ES-I3 (cell line): Measurements from ENCODE around the gene FMO2.

Source experiments
- H3K36me3 ChIP-seq: 2 replicates; pipeline ENCODE4 v1.6.1; 2013; ENCODE audit warnings: mild to moderate bottlenecking, low read length, control low read depth, moderate library complexity; ENCODE audit not compliant: insufficient read depth
- H3K4me1 ChIP-seq: 2 replicates; pipeline ENCODE4 v1.6.1; 2013; ENCODE audit warnings: mild to moderate bottlenecking, control low read depth, low read length; ENCODE audit not compliant: insufficient read depth
- H3K9ac ChIP-seq: 2 replicates; pipeline ENCODE4 v1.6.1; 2013; ENCODE audit warnings: low read depth, mild to moderate bottlenecking, low read length, moderate library complexity
- H3K9me3 ChIP-seq: 2 replicates; pipeline ENCODE4 v1.6.1; 2013; ENCODE audit warnings: mild to moderate bottlenecking, low read length, moderate library complexity; ENCODE audit not compliant: control insufficient read depth, insufficient read depth

Gene FMO2

GRCh38 chr1:171196351-171196750, 11.3 kb downstream of the FMO2 start:
- no peaks in the 10 kb centered on the region for H3K4me1 ChIP-seq
- no peak overlapping the region for H3K9ac ChIP-seq
- H3K9me3 ChIP-seq = no peaks in the 10 kb centered on the region

GRCh38 chr1:171198081-171198480, 13.0 kb downstream of the FMO2 start:
- Histone ChIP-seq H3K4me1 (no peaks in the 10 kb centered on the region), H3K9ac (no peak overlapping the region), H3K36me3 (no peaks in the 10 kb centered on the region), H3K9me3 (no peaks in the 10 kb centered on the region)

More at GRCh38 chr1:171196351-171196750, 11.3 kb downstream of the FMO2 start:
- H3K36me3 ChIP-seq = no peaks in the 10 kb centered on the region

- H3K4me1 ChIP-seq = no peaks in the 10 kb centered on the region
- H3K9ac ChIP-seq = no peak overlapping the region
- no peaks in the 10 kb centered on the region for H3K9me3 ChIP-seq
- no peaks in the 10 kb centered on the region for H3K36me3 ChIP-seq
Observed at GRCh38 chr1:171204296-171204695, 19.2 kb downstream of the FMO2 start.

- Histone ChIP-seq H3K36me3 (no peaks in the 10 kb centered on the region), H3K4me1 (peaks cover 6% of the 10 kb centered on the region), H3K9ac (no peak overlapping the region), H3K9me3 (no peaks in the 10 kb centered on the region)
Observed at GRCh38 chr1:171206204-171206977, 21.3 kb downstream of the FMO2 start.

GRCh38 chr1:171206978-171207355, 21.9 kb downstream of the FMO2 start:
- no peak overlapping the region for H3K9ac ChIP-seq
- peaks cover 6% of the 10 kb centered on the region for H3K4me1 ChIP-seq
- H3K36me3 ChIP-seq = no peaks in the 10 kb centered on the region
- H3K9me3 ChIP-seq = no peaks in the 10 kb centered on the region

- Histone ChIP-seq H3K36me3 (no peaks in the 10 kb centered on the region), H3K9me3 (no peaks in the 10 kb centered on the region), H3K4me1 (peaks cover 6% of the 10 kb centered on the region), H3K9ac (no peak overlapping the region)
Observed at GRCh38 chr1:171207377-171207776, 22.3 kb downstream of the FMO2 start.

GRCh38 chr1:171210355-171210754, 25.3 kb downstream of the FMO2 start:
- Histone ChIP-seq H3K9me3 (no peaks in the 10 kb centered on the region), H3K4me1 (peaks cover 6% of the 10 kb centered on the region), H3K9ac (no peak overlapping the region; the same call in 1 of the 2 replicates), H3K36me3 (no peaks in the 10 kb centered on the region)

- H3K9ac ChIP-seq = no peak overlapping the region
- no peaks in the 10 kb centered on the region for H3K36me3 ChIP-seq
- peaks cover 6% of the 10 kb centered on the region for H3K4me1 ChIP-seq
- H3K9me3 ChIP-seq = no peaks in the 10 kb centered on the region
Observed at GRCh38 chr1:171212607-171213351, 27.7 kb downstream of the FMO2 start.

- Histone ChIP-seq H3K9me3 (no peaks in the 10 kb centered on the region), H3K36me3 (no peaks in the 10 kb centered on the region), H3K4me1 (peaks cover 12% of the 10 kb centered on the region), H3K9ac (no peak overlapping the region)
Observed at GRCh38 chr1:171213559-171214454, 28.7 kb downstream of the FMO2 start.

- Histone ChIP-seq H3K9ac (no peak overlapping the region), H3K36me3 (no peaks in the 10 kb centered on the region), H3K9me3 (no peaks in the 10 kb centered on the region), H3K4me1 (peaks cover 28% of the 10 kb centered on the region)
Observed at GRCh38 chr1:171217658-171218443, 32.8 kb downstream of the FMO2 start.

- Histone ChIP-seq H3K9ac (no peak overlapping the region), H3K9me3 (no peaks in the 10 kb centered on the region), H3K36me3 (no peaks in the 10 kb centered on the region), H3K4me1 (peaks cover 33% of the 10 kb centered on the region)
Observed at GRCh38 chr1:171218661-171219060, 33.6 kb downstream of the FMO2 start.

- peak overlapping the region; percentile 59; the same call in 1 of the 2 replicates for H3K9ac ChIP-seq
- no peaks in the 10 kb centered on the region for H3K36me3 ChIP-seq
- peaks cover 33% of the 10 kb centered on the region for H3K4me1 ChIP-seq
- no peaks in the 10 kb centered on the region for H3K9me3 ChIP-seq
Observed at GRCh38 chr1:171219346-171220080, 34.4 kb downstream of the FMO2 start.

- Histone ChIP-seq H3K36me3 (no peaks in the 10 kb centered on the region), H3K4me1 (peaks cover 33% of the 10 kb centered on the region), H3K9me3 (no peaks in the 10 kb centered on the region), H3K9ac (peak overlapping the region; percentile 59; the same call in 1 of the 2 replicates)
Observed at GRCh38 chr1:171220081-171220420, 35.0 kb downstream of the FMO2 start.
